ENCODE results near the gene DENND1A.

DNA sequence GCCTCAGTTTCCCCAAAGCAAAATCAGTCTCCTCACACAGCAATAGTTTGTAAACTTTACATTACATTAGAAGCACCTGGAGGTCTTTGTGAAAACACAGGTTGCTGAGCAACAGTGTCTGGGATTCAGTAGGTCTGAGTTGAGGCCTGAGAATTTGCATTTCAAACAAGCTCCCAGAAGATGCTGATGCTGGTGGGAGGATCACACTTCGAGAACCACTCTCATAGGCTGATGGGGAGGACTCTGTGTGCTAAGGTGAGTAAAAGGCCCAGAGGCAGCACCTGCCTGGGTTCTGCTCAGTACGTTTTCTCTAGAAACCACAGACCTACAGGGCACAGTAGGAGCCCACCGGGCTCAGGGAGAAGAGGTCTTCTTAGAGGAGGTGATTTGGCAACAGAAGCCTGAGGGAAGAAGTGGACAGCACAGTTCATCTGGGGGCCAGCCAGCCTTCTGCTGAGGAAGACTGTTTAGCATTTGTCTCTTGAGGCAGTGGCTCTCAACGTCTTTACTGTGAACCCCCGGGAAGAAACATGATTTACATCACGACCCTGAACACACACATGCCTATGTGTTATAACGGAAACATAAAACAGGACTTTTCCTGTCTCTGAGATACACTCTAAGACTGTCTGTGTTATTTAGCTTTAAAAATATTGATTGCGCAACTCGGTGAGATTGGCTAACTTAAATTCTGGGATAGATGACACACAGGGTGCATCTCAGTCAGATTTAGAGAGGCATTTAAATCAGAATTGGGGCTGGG is 24.8 kb upstream of the DENND1A start:
- TF ChIP-seq, protein P1, sequence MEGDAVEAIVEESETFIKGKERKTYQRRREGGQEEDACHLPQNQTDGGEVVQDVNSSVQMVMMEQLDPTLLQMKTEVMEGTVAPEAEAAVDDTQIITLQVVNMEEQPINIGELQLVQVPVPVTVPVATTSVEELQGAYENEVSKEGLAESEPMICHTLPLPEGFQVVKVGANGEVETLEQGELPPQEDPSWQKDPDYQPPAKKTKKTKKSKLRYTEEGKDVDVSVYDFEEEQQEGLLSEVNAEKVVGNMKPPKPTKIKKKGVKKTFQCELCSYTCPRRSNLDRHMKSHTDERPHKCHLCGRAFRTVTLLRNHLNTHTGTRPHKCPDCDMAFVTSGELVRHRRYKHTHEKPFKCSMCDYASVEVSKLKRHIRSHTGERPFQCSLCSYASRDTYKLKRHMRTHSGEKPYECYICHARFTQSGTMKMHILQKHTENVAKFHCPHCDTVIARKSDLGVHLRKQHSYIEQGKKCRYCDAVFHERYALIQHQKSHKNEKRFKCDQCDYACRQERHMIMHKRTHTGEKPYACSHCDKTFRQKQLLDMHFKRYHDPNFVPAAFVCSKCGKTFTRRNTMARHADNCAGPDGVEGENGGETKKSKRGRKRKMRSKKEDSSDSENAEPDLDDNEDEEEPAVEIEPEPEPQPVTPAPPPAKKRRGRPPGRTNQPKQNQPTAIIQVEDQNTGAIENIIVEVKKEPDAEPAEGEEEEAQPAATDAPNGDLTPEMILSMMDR (conservative IDR thresholded peaks at IDR 0.05; ENCODE audit: low read depth in 2 of 2), result no peak
- no peak for TF ChIP-seq POLR2AphosphoS5 (IDR thresholded peaks at IDR 0.05; ENCODE audit: low read depth)
- no peak for TF ChIP-seq STAT1 (IDR thresholded peaks at IDR 0.05; ENCODE audit: unreplicated experiment)
- no peak for TF ChIP-seq EZH2phosphoT487 (IDR thresholded peaks at IDR 0.05; ENCODE audit: unreplicated experiment)
- TF ChIP-seq, protein P2, sequence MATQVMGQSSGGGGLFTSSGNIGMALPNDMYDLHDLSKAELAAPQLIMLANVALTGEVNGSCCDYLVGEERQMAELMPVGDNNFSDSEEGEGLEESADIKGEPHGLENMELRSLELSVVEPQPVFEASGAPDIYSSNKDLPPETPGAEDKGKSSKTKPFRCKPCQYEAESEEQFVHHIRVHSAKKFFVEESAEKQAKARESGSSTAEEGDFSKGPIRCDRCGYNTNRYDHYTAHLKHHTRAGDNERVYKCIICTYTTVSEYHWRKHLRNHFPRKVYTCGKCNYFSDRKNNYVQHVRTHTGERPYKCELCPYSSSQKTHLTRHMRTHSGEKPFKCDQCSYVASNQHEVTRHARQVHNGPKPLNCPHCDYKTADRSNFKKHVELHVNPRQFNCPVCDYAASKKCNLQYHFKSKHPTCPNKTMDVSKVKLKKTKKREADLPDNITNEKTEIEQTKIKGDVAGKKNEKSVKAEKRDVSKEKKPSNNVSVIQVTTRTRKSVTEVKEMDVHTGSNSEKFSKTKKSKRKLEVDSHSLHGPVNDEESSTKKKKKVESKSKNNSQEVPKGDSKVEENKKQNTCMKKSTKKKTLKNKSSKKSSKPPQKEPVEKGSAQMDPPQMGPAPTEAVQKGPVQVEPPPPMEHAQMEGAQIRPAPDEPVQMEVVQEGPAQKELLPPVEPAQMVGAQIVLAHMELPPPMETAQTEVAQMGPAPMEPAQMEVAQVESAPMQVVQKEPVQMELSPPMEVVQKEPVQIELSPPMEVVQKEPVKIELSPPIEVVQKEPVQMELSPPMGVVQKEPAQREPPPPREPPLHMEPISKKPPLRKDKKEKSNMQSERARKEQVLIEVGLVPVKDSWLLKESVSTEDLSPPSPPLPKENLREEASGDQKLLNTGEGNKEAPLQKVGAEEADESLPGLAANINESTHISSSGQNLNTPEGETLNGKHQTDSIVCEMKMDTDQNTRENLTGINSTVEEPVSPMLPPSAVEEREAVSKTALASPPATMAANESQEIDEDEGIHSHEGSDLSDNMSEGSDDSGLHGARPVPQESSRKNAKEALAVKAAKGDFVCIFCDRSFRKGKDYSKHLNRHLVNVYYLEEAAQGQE (IDR thresholded peaks at IDR 0.05; ENCODE audit: unreplicated experiment), result no peak
- TF ChIP-seq JUNB (IDR thresholded peaks at IDR 0.05; ENCODE audit: unreplicated experiment), result no peak
- no peak for TF ChIP-seq EZH2 (IDR thresholded peaks at IDR 0.05; ENCODE audit: low read depth, unreplicated experiment)
- TF ChIP-seq CREB1 (CRISPR knock-in tag; IDR thresholded peaks at IDR 0.05; ENCODE audit: low read depth), result no peak
- no peak for TF ChIP-seq ZNF114 (CRISPR knock-in tag; IDR thresholded peaks at IDR 0.05)
- TF ChIP-seq, protein P3, sequence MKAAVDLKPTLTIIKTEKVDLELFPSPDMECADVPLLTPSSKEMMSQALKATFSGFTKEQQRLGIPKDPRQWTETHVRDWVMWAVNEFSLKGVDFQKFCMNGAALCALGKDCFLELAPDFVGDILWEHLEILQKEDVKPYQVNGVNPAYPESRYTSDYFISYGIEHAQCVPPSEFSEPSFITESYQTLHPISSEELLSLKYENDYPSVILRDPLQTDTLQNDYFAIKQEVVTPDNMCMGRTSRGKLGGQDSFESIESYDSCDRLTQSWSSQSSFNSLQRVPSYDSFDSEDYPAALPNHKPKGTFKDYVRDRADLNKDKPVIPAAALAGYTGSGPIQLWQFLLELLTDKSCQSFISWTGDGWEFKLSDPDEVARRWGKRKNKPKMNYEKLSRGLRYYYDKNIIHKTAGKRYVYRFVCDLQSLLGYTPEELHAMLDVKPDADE (IDR thresholded peaks at IDR 0.05), result no peak
- TF ChIP-seq ZNF331 (CRISPR knock-in tag; IDR thresholded peaks at IDR 0.05; ENCODE audit: low read depth), result no peak
